Measurements from ENCODE around the gene CDS2. TPM values are rescaled to one million over a fixed set of nuclear protein-coding genes. Genes with fewer than 3 reads are reported as not detected.

Gene CDS2
- total and polyA plus RNA-seq, 4 donors, result 9.6 to 31.6 (median 14.4) TPM

GRCh38 chr20:5131502-5131901 lies 4.7 kb downstream of the CDS2 start:
- H3K4me1 ChIP-seq (ENCODE audit: control insufficient read depth in 4 of 4, insufficient read depth in 4 of 4, low read length in 3 of 4), result peaks cover 2 to 36% (median 31%) of the 10 kb centered on the region in 4 donors
- TF ChIP-seq REST (IDR thresholded peaks at IDR 0.05), result no peak
- no peak for TF ChIP-seq RXRA (IDR thresholded peaks at IDR 0.05)
- TF ChIP-seq NR2F2 (IDR thresholded peaks at IDR 0.05), result no peak
- TF ChIP-seq, protein P1, sequence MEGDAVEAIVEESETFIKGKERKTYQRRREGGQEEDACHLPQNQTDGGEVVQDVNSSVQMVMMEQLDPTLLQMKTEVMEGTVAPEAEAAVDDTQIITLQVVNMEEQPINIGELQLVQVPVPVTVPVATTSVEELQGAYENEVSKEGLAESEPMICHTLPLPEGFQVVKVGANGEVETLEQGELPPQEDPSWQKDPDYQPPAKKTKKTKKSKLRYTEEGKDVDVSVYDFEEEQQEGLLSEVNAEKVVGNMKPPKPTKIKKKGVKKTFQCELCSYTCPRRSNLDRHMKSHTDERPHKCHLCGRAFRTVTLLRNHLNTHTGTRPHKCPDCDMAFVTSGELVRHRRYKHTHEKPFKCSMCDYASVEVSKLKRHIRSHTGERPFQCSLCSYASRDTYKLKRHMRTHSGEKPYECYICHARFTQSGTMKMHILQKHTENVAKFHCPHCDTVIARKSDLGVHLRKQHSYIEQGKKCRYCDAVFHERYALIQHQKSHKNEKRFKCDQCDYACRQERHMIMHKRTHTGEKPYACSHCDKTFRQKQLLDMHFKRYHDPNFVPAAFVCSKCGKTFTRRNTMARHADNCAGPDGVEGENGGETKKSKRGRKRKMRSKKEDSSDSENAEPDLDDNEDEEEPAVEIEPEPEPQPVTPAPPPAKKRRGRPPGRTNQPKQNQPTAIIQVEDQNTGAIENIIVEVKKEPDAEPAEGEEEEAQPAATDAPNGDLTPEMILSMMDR (IDR thresholded peaks at IDR 0.05; ENCODE audit: low read depth, low read length, missing input control), result no peak
- no peak for TF ChIP-seq TAF1 (conservative IDR thresholded peaks at IDR 0.05)
- TF ChIP-seq FOXA1 (IDR thresholded peaks at IDR 0.05), result no peak
- no peak for TF ChIP-seq GABPA (IDR thresholded peaks at IDR 0.05 in 1 of 2, conservative IDR thresholded peaks at IDR 0.05 in 1 of 2)
- TF ChIP-seq HNF4A (conservative IDR thresholded peaks at IDR 0.05), result no peak
- no peak for TF ChIP-seq YY1 (IDR thresholded peaks at IDR 0.05)
- no peak overlapping the region for H3K9ac ChIP-seq (ENCODE audit: low read depth in 1 of 2, low read length in 2 of 2)
- H3K4me3 ChIP-seq (ENCODE audit: low read depth in 1 of 3, low read length in 3 of 3), result no peak overlapping the region
- H3K36me3 ChIP-seq (ENCODE audit: control insufficient read depth in 4 of 4, insufficient read depth in 3 of 4, low read depth in 1 of 4, low read length in 3 of 4), result no peaks in the 10 kb centered on the region
- H3K9me3 ChIP-seq (ENCODE audit: control insufficient read depth in 4 of 4, low read length in 3 of 4), result no peaks in the 10 kb centered on the region
- H3K27ac ChIP-seq (ENCODE audit: low read depth in 1 of 2, low read length in 2 of 2), result no peak overlapping the region
- no peak for DNase-seq (ENCODE audit: low spot score)
- no peaks in the 10 kb centered on the region for H3K27me3 ChIP-seq (ENCODE audit: control insufficient read depth in 4 of 4, insufficient read depth in 4 of 4, low read length in 3 of 4)
- 89% methylated on average over 5 of the region's 5 CpGs for WGBS

GRCh38 chr20:5133998-5134397 lies 7.2 kb downstream of the CDS2 start:
- TF ChIP-seq JUND (IDR thresholded peaks at IDR 0.05) (no peak), RXRA (IDR thresholded peaks at IDR 0.05) (no peak), GABPA (IDR thresholded peaks at IDR 0.05 in 1 of 2, conservative IDR thresholded peaks at IDR 0.05 in 1 of 2) (no peak), FOXA1 (IDR thresholded peaks at IDR 0.05) (no peak), REST (IDR thresholded peaks at IDR 0.05) (no peak), TAF1 (conservative IDR thresholded peaks at IDR 0.05) (no peak), HNF4G (IDR thresholded peaks at IDR 0.05) (no peak), RAD21 (IDR thresholded peaks at IDR 0.05) (no peak), NR2F2 (IDR thresholded peaks at IDR 0.05) (no peak), ZBTB33 (IDR thresholded peaks at IDR 0.05) (no peak), MAX (IDR thresholded peaks at IDR 0.05) (no peak)
- TF ChIP-seq, protein P2, sequence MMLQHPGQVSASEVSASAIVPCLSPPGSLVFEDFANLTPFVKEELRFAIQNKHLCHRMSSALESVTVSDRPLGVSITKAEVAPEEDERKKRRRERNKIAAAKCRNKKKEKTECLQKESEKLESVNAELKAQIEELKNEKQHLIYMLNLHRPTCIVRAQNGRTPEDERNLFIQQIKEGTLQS (IDR thresholded peaks at IDR 0.05), result no peak
- no peak overlapping the region for H3K4me3 ChIP-seq (ENCODE audit: low read depth in 1 of 3, low read length in 3 of 3)
- H3K27me3 ChIP-seq (ENCODE audit: control insufficient read depth in 4 of 4, insufficient read depth in 4 of 4, low read length in 3 of 4), result no peaks in the 10 kb centered on the region
- H3K9me3 ChIP-seq (ENCODE audit: control insufficient read depth in 4 of 4, low read length in 3 of 4), result no peaks in the 10 kb centered on the region
- WGBS, result 95% methylated on average over 6 of the region's 6 CpGs
- H3K4me1 ChIP-seq (ENCODE audit: control insufficient read depth in 4 of 4, insufficient read depth in 4 of 4, low read length in 3 of 4), result peaks cover 2 to 27% (median 24%) of the 10 kb centered on the region in 4 donors
- no peak for DNase-seq (ENCODE audit: low spot score)
- H3K9ac ChIP-seq (ENCODE audit: low read depth in 1 of 2, low read length in 2 of 2), result no peak overlapping the region
- peaks cover 0 to 1% (median 0%) of the 10 kb centered on the region in 4 donors for H3K36me3 ChIP-seq (ENCODE audit: control insufficient read depth in 4 of 4, insufficient read depth in 3 of 4, low read depth in 1 of 4, low read length in 3 of 4)
- H3K27ac ChIP-seq (ENCODE audit: low read depth in 1 of 2, low read length in 2 of 2), result no peak overlapping the region
